ENCODE data around the gene AP2B1.
"Not testable (repeated sequence)": the region's sequence is repeated elsewhere in the genome, so short reads cannot be mapped to it uniquely, and the experiment has no call there.

Gene AP2B1

GRCh38 chr17:35748979-35749378 is 161.9 kb downstream of the AP2B1 start:
- H3K27ac ChIP-seq, result peak overlapping the region; percentile 36; the same call in 1 of the 2 replicates
- TF ChIP-seq CTCF (conservative IDR thresholded peaks at IDR 0.05), result no peak

- TF ChIP-seq CTCF (conservative IDR thresholded peaks at IDR 0.05), result no peak
- H3K27ac ChIP-seq, result no peak overlapping the region
Observed at GRCh38 chr17:35749560-35750412, 162.7 kb downstream of the AP2B1 start.

GRCh38 chr17:35750526-35751395 is 163.6 kb downstream of the AP2B1 start:
- no peak overlapping the region for H3K27ac ChIP-seq
- no peak for TF ChIP-seq CTCF (conservative IDR thresholded peaks at IDR 0.05)

- H3K27ac ChIP-seq, result not testable (repeated sequence)
Observed at GRCh38 chr17:35751541-35751940, 164.4 kb downstream of the AP2B1 start.

GRCh38 chr17:35752471-35752870 is 165.3 kb downstream of the AP2B1 start:
- H3K27ac ChIP-seq, result peak overlapping the region; percentile 21; the same call in 1 of the 2 replicates

GRCh38 chr17:35752945-35753764 is 166.0 kb downstream of the AP2B1 start, which contains the start of gene GAS2L2:
Gene GAS2L2, minus strand, starts transcription at chr17:35753239. Its CDS starts 389 bp downstream, at chr17:35752850.
- H3K27ac ChIP-seq, result peak within 1 kb of the TSS; percentile 21; the same call in 1 of the 2 replicates
- no peak for TF ChIP-seq CTCF (conservative IDR thresholded peaks at IDR 0.05)

More at GRCh38 chr17:35752471-35752870, 165.3 kb downstream of the AP2B1 start:
- no peak for TF ChIP-seq CTCF (conservative IDR thresholded peaks at IDR 0.05)

GRCh38 chr17:35757243-35757642 is 170.1 kb downstream of the AP2B1 start:
- no peak for TF ChIP-seq CTCF (conservative IDR thresholded peaks at IDR 0.05)
- H3K27ac ChIP-seq, result no peak overlapping the region

Data from VCaP (cell line).